Umbilical cord (tissue), 2 donors: Measurements from ENCODE around the gene SLC35B1. TPM values are rescaled to one million over a fixed set of nuclear protein-coding genes. Genes with fewer than 3 reads are reported as not detected.

ENCODE experiments used
- DNase-seq: peaks from one replicate; pipeline ENCODE4 v3.0.0-alpha.2; 2015; ENCODE audit warnings: low spot score
- total RNA-seq: library from RNA; depleted of rRNA; stranded (reverse); fragments of >200 nt; gene quantifications from one replicate; pipeline ENCODE4 v1.2.3, GENCODE V29; 2014; ENCODE audit warnings: low replicate concordance; ENCODE audit not compliant: insufficient read depth

SLC35B1 gene, protein sequence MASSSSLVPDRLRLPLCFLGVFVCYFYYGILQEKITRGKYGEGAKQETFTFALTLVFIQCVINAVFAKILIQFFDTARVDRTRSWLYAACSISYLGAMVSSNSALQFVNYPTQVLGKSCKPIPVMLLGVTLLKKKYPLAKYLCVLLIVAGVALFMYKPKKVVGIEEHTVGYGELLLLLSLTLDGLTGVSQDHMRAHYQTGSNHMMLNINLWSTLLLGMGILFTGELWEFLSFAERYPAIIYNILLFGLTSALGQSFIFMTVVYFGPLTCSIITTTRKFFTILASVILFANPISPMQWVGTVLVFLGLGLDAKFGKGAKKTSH
- total RNA-seq, result 53.2 TPM

DNA sequence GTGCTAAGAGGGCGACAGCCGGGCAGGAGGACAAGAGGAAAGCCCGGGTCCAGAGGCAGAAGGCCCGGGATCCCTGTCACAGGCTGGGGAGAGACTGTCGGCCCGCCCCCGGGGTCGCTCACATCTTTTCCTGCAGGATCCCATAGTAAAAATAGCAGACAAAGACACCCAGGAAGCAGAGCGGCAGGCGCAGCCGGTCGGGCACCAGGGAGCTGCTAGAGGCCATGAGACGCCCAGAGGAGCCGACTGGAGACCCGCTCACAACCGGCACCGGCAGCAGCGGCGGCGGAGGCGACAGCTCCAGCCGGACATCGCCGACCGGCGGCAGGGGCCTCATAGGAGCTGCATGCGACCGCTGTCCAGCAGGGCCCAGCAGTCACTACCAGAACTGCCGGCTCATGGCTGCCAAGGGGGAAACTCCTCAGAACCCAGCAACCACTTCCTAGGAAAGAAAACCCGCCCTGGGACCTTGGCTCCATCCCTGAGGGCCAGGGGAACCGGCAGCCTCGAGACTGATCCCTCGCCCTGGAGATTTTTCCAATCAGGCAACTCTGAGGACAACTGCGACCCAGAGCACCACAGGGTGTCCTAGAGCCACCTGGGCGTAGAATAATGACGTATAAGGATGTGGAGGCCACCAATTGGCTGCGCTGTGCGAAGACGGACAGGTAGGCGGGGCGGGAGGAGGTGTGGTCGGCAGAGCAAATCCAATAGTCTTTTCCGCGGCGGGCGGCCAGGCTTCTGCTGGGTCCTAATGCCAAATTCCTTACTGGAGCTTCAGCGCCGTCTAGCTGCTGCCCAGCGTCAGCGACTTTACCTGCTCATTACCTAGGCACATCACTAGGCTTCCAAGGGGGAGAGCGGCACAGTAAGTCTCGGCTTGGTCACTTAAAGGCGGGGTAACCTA lies at the start of gene SLC35B1:
TSS of gene SLC35B1 (minus strand) at position 357 of the 907 bp plus-strand sequence. CDS start at position 226, 131 bp downstream.
- DNase-seq, result peak; percentile 99

DNA sequence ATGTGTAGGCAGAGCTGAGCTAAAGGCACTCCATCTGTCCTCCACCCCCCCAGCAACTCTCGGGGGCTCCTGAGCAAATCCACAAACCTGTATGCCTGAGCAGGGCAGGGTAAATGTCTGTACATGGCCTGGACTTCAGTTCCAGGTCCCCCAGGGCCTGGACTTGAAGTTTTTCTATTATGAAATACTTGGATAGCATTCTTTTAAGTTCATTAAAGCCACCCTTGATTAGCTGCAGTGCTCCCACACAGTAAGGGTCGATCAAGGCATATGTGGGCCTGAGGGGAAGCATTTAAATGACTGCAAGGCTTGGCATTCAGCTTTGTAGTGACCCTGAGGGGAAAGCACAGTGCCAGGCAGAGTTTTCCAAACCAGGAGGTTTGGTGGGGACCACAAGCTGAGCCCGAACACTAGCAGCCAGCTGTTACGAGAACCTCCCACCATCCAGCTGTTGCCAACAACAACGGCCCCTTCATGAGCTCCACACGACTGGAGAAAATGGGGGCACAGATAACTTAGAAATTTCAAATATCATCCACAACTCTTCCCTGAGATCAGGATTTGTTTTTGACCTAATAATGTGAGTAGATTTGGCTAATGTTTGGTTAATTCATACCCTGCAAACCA lies 49.5 kb upstream of the SLC35B1 start:
- DNase-seq, result no peak

DNA sequence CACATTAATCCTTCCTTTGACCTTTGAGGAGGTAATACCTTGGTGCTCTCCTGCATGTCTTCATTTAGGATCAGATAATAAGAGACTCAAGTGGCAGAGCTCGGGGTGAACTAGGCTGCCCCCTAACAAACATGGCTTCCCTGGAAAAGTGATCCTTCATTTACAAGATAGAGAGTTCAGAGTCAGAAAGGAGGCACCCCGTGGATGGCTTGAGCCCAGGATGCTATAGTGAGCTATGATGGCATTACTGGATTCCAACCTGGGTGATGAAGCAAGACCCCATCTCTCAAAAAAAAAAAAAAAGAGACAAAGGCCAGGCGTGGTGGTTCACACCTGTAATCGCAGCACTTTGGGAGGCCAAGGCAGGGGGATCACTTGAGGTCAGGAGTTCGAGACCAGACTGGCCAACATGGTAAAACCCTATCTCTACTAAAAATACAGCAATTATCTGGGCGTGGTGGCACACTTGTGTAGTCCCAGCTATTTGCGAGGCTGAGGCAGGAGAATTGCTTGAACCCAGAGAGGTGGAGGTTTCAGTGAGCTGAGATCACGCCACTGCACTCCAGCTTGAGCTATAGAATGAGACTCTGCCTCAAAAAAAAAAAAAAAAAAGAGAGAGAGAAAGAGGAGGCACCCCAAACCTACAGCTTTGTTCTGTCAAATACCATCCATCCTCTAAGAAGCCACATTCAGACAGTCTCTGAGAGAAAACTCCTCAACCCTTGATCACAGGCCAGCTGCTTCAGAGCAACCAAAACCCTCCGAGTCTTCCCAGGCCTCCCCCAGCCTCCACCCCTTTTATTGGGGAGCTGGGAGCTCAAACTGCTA lies 48.8 kb upstream of the SLC35B1 start:
- no peak for DNase-seq

DNA sequence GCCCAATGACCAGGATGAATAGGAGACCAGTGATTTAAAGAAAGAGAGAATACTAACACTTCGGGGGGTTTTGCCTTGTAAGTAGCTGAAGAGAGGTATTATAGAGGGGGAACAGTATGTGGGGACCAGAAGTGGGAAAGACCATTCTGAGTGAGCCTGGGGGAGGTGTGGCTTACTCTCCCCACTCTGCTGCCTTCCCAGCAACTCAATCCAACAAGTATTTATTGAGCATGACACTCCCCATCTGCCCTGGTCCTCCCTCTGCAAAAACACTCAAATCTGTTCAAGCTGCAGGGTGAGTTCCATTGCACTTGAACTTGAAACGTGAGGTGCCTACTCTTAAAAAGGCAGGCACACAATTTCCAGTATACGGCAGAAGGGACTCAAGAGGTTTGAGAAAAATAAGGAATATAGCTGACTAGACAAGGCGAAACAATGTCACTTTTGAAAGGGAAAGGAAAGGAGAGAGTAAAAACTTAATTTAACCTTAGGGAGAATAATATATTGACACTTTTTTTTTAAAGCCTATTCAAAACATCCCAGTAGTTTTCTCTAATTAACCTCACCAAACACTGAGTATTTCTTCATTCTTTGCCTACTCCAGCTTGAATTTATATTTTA lies 48.0 kb upstream of the SLC35B1 start:
- DNase-seq, result no peak

DNA sequence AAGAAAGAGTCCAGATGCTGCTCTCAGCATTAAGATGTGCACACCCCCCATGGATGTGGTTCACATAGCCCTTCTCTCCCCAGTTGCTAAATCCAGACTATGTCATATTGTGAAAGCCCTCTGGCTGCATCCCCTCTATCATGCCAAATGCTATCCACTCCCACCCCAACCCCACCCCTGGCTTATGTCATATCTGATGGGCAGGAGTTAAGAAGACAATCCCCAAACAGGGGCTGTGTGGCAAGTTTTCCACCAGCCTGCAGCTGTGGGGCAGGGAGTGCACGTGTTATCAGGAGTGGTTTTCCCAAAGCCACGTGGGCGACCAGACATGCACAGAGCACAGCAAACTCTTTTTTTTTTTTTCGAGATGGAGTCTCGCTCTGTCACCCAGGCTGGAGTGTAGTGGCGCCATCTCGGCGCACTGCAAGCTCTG lies 46.2 kb upstream of the SLC35B1 start:
- DNase-seq, result peak; percentile 87

DNA sequence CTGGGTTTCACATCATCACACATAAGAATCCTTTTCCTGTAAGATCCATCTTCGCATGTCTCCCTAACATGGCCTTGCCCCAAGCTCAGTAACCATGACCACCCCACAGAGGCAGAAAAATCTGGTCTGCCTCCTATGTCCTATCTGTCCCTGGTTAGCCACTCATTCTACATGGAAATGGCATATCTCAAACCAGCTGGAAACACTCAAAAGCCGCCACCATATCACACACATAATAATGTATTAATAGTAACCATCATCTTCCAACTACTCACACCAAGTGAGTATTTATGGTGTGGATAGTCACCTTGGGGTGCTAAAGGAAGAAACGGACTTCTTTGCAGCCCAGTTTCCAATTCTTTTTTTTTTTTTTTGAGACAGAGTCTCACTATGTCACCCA lies 44.7 kb upstream of the SLC35B1 start:
- no peak for DNase-seq

DNA sequence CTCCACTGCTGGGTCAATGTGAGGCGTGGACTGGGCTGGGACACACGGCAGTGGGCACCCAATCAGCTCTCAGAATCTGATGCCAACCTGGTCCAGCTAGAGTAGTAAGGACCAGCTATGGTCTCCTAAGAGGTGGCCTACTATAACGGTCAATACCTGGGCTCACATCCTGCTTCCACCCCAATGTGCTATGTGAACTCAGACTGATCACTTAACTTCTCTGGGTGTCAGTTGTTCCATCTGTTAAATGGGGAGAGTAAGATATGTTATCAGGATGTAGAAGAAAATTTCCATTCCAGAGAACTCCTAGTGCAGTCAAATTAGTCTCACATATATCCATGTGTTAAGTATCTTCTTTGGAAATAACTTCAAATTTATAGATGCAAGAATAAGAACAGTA lies 42.0 kb upstream of the SLC35B1 start:
- no peak for DNase-seq

DNA sequence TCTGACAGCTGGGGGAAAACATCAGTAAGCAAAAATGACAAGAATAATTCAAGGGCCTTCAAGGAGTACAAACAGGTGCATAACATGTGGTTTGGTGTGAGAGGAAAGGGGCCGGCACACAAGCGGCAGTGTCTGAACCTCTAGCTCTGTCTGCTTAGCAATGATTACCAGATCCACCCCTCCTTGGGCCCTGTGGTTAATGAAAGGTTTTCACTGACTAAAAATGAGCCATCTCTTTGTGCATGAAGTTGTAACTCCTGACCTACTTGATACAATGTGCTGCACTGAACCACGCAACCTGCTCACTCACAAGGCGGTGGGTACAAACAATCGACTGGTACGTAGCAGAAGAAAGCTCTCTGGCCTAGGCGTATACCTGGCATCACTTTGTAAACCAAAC lies 41.0 kb upstream of the SLC35B1 start:
- no peak for DNase-seq

DNA sequence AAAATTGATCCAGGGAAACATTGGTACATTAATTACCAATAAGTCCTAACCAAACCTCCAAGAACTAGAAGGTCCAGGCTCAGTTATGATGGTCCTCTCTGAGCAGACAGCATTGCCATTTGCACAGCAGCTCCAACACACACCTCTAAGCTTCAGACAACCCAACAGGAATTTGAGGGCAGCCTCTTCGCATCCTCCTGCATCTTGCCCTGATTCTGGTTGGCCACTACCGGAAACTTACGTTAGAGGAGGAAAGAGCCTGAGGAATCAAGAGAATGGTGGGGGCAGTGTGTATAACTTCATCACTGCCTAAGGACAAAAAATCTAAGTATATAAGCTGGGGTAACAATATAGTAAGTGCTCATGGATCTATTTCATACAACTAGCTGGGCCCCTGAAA lies 40.5 kb upstream of the SLC35B1 start:
- no peak for DNase-seq

DNA sequence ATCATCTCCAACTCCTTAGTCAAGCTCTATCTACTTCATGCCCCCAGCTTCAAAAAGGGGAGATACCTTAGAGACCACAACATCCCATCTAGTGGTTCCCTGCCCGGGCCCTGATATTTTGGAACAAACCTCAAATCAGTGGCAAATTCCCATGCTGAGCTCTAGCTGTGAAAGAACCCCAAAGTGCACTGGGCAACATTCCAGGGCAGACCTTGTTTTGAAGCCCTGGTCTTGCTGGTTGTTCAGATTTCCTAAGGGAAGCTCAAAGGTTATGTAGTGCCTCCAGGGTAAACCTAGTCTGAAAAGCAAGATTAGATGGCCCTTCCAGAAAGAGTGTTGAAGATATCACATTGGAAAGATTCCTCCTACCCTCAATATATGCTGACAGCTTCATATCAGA lies 39.9 kb upstream of the SLC35B1 start:
- no peak for DNase-seq

DNA sequence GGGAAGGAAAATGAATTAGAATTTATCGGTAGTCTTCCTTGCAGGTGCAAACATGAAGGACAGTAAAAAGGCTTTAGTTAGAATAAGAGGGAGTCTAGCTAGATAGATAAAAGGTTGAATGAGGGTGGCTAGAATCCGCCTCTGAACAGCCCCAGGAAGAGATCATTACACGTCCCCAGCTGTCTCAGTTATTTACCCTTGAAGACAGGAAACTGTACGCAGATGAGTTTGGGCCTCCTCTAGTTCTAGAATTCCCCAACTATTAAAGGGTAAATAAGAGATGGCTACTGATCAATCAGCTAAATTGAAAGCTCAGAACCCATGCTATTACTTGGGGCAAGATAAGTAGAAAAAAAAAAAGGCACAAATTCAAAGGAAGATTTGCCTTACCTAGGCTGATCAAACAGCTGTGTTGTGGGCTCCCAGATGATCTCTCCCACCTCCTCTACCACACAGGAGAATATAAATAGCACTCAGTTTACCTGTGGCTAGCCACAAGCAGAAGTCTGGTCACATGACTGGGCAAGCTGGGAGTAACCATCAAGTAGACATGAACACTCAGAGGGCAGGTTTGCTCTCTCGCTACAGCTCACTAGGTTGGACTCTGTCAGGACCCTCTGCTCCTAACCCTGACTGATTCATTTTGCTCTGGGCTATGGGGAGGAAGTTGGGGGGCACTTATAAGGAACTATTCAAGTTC lies 39.2 kb upstream of the SLC35B1 start:
- DNase-seq, result no peak

DNA sequence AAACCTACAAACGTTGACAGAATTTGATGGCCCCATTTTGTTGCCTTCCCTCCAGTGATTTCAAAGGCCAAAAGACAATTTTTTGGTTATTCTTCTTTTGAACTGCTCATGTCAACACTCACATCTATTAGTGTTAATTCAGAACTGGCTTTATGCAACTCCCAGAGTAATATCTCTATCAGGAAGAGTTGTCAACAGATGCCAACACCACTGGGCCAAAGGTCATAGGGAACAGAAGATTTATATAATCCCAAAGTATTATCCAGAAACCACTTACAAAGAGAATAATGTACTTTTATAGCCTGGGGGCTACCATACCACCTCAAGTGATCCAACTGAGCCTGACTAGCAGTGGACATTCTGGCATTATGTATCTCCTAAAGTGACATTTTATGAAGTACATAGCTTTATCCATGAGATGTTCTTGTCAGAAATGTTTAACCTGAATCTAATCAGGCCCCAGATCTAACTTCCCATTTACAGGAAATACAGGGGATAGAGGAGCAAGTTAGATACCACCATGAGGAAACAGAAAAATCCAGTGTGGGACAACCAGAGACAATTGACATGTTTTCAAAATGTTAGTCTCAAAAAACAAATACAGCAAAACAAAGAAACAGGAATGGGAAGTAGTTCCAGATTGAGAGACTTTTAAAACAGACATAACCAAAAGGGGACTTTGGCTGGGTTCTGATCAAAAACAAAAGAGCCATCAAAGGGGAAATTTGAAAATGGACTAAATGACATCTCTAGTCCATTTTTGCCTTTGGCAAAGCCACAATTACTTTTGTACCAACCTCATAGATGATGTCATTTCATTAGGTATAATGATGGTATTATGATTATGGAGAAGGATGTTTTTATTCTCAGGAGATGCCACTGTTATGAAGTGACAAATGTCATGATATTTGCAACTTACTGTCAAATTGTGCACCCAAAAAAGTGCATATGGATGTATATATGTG lies 37.7 kb upstream of the SLC35B1 start:
- no peak for DNase-seq

DNA sequence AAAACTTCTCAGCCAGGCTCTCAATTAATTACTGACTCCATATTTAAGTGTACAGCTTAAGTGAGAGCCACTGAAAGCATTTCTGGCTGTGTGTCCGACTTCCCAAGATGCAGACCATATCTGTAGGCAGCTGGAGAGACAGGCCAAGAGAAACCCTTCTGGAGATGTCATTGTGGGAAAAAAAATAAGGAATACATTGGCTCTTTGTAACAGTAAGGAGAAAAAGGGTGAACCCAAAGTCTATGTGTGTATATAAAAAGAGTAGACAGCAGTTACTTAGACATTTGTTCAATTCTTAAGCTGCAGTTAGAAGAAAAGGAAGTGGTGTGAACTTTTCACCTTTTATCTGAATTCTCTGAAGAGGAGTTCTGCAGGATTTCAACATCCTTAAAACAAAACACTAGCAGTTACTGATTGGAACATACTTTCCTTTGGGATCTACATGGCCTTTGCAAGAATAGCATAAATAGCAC lies 34.4 kb upstream of the SLC35B1 start:
- DNase-seq, result peak; percentile 75

DNA sequence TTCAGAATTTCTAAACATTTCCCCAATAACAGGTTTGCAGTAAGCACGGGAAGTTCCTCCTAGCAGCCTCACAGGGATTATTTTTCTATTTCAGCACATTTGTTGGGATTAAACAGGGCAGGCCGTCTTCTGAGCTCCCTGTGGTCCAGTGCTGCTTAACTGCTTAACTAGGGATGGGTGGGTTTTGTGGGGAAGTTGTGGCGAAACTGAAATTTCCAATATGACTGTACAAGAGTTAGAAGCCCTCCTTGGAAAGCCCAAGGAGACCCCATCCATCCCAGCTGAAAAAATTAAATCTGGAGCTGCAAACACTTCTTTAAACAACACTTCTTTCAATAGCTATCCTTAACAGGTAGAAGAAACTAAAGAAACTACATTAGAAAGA lies 33.9 kb upstream of the SLC35B1 start:
- no peak for DNase-seq

DNA sequence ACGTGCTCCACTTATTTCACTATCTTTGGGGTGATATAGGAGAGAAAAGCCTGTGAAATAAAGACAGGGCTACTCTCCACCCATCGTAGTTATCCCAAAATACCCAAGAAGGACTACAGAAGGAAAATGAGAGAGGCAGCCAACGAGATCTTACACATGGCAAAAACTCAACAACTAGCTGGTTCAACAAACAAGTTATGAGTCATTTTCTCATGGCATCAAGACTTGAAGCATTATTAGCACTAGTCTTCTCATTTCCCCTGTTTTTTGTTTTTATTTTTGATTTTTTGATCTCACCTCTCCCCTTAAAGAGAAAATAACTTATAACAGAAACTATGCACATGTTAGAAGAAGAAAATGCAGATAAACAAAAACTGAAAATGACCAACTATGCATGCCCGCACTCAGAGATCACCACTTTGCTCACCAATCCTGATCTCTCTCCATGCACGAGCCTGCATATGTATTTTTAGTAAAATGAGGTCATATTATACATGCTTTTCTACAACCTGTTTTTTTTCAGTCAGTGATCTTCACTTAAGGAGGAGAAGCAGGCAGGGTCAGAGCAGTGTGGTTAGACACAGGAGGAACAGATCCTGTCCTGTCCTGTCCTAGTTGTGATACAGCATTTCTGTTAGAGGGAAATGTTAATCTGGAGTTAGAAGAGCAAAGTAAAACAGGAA lies 33.4 kb upstream of the SLC35B1 start:
- peak; percentile 75 for DNase-seq

DNA sequence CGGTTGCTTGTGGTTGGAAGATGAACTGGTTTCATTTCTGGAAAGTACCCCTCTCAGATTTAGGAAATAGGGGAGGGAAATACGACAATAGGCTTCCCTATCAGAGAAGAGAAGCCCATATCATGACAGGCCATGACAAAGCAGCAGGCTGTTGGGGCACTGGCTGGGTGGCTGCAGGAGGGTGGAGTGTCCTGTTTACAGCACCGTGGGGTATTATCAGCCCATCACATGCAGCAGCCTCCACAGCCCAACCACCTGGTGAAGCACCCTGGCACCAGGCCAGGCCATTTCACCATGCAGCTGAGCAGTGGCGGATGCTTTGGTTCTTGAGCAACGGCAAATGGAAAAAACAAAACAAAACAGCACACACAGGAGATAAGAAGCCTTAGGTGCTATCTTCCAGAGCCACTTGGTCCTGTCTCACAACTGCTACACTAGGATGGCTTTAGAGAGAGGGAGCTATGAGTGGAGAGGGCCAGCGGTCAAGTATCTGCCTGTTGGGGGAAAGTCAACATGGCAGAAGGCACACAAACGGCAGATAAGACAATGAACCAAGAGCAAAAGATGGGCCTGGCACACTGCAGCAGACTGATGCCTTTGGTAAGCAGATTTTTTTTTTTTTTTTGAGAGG lies 32.0 kb upstream of the SLC35B1 start:
- DNase-seq, result no peak

DNA sequence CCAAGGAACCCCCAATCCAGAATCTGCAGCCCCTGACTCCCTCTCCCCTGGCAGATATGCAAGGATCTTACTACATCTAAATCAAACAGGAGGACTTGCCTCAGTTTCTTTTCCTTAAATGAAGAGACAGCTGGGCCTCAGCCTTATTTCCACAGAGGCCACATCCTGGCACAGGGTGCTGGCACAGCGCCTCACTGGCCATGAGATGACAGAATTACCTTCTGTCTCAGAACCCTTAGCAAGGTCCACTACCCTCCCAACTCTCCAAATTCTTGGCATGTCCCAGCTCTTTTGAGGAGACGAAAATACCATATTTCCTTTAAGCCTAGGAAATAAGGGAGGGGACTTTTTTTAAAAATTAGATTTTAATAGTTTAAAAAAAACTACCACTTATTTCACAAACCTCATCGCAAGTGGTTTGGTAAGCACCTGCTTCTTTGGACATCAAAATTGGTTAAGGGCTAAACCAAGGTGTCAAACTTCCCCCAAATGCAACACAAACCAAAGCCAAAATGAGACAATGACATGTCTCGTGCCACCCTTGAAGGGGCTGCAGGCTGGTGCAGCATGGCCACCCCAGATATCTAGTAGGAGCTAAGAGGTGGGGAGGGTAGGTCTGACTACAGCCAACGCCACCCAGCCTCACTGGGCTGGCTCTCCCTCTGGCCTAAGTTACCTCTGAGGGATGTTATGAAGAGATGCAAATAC lies 30.8 kb upstream of the SLC35B1 start:
- no peak for DNase-seq
